ENCODE measurements around the gene STIMATE.

- TF ChIP-seq POLR3A (IDR thresholded peaks at IDR 0.05; ENCODE audit: borderline replicate concordance, extremely low read depth, insufficient read depth, insufficient read length) = no peak
- TF ChIP-seq ILK (tag; IDR thresholded peaks at IDR 0.05; ENCODE audit: borderline replicate concordance, low read depth) = no peak
- TF ChIP-seq GATAD2B (IDR thresholded peaks at IDR 0.05; ENCODE audit: borderline replicate concordance) = no peak
- no peak for TF ChIP-seq CTCF (IDR thresholded peaks at IDR 0.05 in 2 of 3, conservative IDR thresholded peaks at IDR 0.05 in 1 of 3; ENCODE audit: insufficient read depth in 2 of 3, low read depth in 1 of 3, low read length in 3 of 3)
- no peak for TF ChIP-seq HCFC1 (IDR thresholded peaks at IDR 0.05; ENCODE audit: low read depth, low read length)
- no peak for TF ChIP-seq SMARCC2 (IDR thresholded peaks at IDR 0.05; ENCODE audit: low read depth)
- no peak for TF ChIP-seq ZBTB11 (CRISPR knock-in tag; IDR thresholded peaks at IDR 0.05)
- no peak for TF ChIP-seq TCF7 (IDR thresholded peaks at IDR 0.05; ENCODE audit: borderline replicate concordance)
- TF ChIP-seq SP1 (CRISPR knock-in tag; IDR thresholded peaks at IDR 0.05) = no peak
- TF ChIP-seq EZH2 (IDR thresholded peaks at IDR 0.05; ENCODE audit: borderline replicate concordance, low read depth, low read length) = no peak
- no peak for TF ChIP-seq FOXK2 (conservative IDR thresholded peaks at IDR 0.05 in 1 of 2, IDR thresholded peaks at IDR 0.05 in 1 of 2; ENCODE audit: low read depth in 2 of 2)
- TF ChIP-seq ZNF695 (CRISPR knock-in tag; IDR thresholded peaks at IDR 0.05) = no peak
These were observed 1.2 kb downstream of the STIMATE start for GRCh38 chr3:52896151-52896550.

Data from K562 (cell line).